GM21825 (cell line): ENCODE data around the gene TMEM132C.

Source experiments
- ATAC-seq: cut with Tn5 transposase; IDR thresholded peaks from one replicate; pipeline ENCODE4 v1.9.1; 2021; ENCODE audit warnings: mild to moderate bottlenecking, moderate library complexity; ENCODE audit not compliant: unreplicated experiment

Gene TMEM132C

DNA sequence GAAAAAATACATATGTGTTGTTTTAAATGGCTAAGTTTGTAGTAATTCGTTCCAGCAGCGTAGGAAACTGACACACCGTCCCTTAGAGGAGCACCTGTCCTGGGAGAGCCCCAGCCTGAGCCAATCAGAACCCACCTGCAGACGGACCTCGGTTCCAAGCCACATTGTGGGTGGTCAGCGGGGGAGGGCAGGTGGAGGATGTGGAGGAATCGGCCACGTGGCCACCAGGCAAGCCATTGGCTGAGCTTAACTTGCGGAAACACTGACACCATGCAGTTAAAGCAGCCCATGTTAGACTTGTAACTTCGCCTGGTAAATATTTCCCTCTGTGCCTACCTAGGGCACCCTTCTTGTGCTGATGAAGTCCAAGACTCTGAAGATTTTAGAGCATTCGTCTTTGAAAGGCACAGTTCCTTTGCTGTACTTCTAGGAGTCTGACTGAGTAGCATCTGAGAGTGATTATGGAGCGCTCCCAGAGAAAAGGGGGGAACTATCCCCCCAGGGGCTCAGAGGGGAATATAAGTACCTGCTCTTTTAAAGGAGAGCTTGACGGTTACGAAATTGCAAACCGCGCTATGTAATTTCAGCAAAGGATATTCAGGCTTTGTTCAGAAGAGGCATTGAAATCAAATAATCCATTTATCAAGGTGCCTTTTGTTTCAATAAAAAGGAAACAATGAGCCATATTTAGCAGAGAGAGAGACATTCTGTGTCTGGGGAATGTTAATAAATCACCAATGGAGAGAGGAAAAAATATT is 135.7 kb downstream of the TMEM132C start:
- ATAC-seq = no peak

DNA sequence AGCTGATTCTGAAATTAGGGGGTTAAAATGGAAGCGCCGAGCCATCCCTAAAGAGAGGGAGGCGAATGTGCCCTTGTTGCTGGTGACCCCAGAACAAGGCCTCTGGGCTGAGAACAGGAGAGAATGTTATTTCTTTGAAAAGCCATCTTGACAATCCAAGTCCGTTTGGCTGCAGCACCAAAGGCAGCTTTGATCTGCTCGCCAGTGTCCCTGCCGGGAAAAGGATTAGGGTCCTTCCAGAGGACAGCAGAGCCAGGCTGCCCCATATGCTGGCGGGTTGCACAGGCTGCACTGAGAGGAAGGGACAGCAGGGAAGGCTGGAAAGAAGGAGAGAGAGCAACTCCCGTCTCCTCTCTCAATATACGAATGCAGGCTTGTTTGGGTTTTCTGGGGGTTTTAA is 141.7 kb downstream of the TMEM132C start:
- no peak for ATAC-seq

DNA sequence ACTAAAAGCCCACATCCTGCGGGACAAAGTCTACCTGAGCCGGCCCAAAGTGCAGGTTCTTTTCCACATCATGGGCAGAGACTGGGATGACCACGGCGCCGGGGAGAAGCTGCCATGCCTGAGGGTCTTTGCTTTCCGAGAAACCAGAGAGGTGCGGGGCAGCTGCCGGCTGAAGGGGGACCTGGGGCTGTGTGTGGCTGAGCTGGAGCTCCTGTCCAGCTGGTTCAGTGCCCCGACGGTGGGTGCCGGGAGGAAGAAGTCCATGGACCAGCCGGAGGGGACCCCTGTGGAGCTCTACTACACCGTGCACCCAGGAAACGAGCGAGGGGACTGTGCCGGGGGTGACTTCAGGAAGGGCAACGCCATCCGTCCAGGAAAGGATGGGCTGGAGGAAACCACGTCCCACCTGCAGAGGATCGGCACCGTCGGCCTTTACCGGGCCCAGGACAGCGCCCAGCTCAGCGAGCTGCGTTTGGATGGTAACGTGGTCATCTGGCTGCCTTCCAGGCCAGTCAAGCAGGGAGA is 148.1 kb downstream of the TMEM132C start:
- no peak for ATAC-seq

DNA sequence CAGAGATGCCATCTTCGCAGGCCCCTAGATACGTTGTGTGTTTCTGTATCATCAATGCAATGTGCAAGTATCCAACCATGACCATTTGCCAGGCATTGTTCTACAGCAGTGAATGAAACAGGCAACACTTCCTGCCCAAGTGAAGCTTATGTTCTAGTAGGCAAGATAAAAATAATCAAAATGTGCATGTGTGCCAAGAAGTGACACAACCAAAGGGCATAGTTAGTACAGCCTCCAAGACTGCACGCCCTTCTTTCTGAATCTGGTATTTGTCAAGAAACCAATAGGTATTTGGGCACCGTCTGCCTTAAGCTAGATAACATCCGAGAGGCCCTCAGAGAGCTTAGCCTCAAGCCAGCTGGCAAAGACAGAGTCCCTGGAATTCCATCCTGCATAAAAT is 152.0 kb downstream of the TMEM132C start:
- no peak for ATAC-seq

DNA sequence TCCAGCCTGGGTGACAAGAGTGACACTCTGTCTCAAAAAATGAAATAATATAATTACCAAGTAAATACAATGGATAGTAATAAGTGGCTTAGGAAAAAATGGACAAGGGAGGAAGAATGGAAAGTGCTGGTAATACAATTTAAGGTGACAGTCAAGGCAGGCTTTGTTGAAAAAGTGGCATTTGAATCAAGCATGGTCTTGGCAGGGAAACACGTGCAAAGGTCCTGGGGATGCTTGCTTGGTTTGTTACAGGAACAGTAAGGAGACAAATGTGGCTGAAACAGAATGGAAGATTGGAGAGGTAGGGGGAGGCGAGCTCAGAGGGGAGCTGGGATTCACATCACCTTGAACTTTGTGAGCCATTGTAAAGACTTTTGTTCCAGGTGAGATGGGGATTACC is 153.2 kb downstream of the TMEM132C start:
- ATAC-seq = no peak

DNA sequence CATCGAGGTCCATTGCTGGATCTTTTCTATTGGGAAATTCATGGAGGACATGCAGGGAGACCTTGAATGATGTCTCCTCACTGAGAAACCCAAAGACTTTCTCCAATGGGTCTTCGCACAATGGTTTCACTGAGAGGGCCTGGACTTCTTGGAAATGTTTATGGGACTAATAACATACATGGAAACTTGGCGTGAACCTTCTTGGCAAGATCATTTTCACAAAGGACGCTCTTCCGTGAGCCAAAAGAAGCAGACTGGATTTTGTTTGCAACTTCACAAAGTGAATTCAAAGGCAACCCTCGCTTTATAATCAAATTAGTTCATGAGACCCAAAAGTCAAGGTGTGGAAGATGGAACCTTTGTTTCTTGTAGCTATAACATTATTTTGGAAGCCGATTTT is 154.4 kb downstream of the TMEM132C start:
- no peak for ATAC-seq

DNA sequence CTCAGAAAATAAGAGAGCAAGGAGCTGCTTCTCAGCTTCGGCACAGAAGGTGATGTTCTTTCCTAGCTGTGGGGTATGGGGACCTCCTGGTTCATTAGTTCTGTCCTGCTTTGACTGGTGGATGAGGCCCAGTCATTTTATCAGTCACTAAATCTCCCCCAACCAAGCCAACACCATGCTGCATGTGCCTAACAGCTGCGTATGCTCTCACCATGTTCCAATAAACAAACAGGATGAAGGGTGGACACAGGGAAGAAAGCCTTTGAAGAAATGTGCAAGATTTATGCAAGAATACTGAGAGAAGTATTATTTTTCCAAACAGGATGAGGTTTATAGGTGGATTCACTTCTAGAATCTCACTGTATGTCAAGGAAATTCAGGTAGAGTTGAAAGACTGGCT is 156.2 kb downstream of the TMEM132C start:
- ATAC-seq = no peak

DNA sequence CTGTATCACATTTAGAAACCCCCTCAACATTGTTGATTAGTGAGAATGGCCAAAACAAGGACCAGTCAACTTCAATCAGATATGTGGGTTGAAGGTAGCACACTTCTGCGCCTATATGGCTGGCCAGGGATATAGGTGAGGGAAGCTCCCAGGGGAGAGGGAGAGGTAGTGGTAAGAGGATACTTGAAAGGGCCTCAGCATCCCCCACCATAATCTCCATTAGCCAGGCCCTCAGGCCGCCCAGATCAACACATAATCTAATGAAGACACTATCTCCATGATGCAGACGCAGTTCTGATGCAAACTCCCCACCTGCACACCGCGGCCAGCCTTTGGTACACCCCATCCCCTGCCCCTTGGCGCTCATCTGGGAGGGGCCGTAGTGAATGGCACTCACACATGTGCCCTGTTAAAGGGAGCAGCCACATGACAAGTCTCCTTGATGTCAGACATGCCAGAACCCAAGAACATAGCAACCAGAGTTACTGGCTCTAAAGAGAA is 158.0 kb downstream of the TMEM132C start:
- ATAC-seq = no peak

DNA sequence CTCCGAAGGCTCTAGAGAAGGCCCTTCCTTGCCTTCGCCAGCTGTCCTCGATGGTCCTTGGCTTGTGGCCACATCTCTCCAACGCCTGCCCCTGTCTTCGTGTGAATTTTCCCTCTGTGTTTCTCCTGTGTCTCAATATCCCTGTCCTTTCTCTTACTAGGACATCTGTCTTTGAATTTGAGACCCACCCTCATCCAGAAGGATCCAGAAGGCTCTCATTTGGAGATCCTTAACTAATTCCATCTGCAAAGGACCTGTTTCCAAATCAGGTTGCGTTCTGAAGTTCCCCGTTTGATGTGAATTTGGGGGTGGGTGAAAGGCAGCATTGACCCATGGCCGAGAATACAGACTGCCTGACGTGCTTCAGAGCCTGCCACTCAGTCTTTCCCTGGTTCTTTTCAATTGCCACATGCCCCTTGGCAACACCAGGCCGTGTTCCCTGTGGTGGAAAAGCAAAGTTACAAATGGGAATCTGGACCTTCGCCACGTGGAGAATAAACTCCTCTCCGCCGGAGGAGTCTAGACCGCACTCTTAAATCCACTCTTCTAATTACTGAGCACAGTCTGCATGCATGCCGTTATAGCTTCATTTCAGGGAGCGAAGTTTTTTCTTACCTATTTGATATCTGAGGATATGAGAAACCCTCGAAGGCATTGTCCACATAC is 158.8 kb downstream of the TMEM132C start:
- no peak for ATAC-seq

DNA sequence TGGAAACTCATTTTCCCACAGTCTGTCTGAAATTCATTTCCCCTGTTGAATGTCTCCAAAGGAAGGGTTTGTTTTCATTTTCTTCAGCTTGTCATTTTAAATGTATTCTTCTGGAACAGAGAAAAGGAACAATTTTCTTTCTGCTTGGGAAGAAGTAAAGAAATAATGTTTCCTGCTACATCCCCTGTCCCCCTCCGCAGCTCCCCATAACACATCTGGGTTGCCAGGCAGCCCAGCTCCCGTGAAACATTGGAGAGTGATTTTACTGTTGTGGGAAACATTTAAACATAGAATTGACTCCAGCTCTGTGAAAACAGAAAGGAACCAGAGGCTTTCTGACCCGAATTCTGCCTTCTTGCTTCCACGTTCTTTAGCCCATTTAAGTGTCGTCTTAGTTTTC is 159.5 kb downstream of the TMEM132C start:
- ATAC-seq = no peak

DNA sequence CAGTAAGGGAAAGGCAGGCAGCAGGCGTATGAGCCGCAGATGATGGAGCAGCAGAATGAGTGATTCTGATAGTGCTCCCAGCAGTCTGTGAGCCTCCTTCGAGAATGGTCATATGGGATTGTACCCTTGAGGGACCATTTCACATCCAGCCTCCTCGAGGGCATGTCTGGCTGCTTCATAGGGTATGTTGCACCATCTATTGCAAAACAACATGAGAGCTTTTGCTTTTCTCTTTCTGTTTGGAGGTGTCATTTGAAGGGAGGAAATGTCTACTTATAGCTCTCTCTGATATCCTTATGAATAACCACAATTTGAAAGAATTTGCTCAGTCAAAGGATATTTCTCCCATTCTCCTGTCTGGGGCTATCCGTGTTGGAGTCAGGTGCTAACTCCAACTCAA is 172.8 kb downstream of the TMEM132C start:
- ATAC-seq = no peak

DNA sequence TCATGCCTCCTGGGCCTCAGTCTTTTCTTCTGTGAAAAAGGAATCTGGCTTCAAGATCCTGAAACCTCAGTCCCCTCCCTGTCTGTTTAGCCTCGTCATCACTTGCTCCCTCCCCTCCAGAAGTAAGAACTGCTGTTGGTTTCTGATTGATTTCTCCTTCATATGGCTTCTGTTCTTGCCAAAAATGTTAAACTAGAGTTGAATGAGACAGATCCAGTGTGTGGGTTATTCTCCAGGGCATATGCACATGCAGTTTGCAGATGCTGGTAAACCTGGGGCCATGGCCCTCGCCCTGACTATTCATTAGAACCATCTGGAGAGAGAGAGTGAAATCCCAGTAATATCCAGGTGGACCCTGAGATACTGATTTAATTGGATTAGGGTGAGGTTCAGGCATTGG is 175.1 kb downstream of the TMEM132C start:
- no peak for ATAC-seq

DNA sequence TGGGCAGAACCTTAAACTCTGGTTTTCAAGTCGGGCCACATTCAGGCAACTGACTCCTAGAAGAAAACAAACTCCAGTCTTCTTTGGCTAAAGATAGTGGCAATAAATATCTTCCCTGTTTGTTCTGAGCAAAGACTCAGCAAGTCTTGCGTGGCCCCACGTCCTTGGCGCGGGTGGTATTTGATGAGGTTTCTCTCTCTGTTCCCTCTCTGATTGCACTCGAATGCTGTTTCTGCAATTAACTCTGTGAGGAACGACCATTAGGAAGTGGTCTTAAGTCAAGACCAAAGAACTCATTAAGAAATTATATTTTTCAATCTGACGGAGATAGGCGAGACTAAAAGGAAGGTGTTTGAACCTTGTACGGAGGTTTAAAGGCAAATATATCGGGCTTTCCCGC is 177.6 kb downstream of the TMEM132C start:
- no peak for ATAC-seq

DNA sequence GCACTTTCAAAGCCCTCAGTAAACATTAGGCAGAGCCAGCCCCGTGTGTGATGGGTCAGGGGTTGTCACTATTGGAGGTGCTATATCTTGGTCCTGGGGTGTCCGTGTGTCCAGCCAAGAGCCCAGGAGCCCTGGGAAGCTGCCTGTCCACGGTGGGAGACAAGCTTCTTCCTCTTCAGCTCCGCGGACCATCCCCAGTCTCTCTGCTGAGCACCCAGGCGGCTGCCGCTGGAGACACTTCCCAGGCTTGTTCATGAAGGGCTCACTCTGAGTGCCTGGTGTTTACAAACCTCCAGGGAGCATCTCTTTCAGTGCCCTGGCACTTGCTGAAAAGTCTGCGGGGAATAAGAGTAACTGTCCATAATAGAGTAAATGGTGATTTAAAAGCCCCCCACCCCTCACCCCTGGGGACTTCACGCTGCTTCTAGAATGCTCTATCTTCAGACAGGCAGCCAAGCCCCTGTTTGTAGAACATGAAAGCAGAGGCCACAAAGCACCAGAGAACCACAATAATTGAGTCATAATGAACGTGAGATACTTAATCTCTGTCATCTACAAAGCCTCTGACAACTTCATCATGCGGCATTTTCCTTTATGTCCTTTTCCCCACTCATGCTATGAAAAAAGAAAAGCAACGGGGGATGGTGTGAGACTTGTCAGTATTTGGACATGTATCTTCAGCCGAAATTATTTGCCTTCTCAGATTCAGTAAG is 178.6 kb downstream of the TMEM132C start:
- ATAC-seq = no peak

DNA sequence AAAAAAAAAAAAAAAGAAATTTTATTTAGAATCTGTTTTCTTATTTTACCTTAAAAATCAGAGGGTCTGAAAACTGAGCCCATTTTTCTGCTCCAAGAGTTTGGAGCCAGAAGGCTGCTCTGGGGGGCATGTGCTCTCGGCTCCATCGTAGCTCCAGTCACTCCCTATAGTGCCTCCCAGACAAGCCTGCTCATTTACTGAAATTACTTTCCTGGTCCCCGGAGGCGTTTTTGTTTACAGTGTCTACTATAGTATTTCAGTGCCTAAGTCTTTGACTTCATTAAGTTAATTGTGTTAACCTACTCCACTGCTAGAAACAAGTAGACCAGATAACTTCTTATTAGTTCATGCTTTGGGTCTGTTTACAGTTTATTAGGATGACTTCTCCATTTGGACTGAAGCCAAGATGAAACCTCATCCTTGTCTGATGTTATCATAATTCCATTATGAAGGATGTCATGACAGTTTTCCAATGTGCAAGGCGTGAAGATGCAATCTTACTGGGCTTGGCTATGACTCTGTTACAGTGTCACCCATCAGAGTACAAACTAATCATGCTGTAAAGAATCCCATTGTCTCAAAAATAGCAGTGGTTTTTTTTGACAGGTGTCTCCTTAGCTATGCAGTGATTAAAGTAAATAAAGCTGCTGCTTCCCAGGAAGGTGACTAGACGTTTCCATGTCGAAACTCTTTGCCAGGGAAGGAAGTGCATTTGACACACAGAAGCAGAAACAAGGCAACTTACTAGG is 182.3 kb downstream of the TMEM132C start:
- ATAC-seq = no peak

DNA sequence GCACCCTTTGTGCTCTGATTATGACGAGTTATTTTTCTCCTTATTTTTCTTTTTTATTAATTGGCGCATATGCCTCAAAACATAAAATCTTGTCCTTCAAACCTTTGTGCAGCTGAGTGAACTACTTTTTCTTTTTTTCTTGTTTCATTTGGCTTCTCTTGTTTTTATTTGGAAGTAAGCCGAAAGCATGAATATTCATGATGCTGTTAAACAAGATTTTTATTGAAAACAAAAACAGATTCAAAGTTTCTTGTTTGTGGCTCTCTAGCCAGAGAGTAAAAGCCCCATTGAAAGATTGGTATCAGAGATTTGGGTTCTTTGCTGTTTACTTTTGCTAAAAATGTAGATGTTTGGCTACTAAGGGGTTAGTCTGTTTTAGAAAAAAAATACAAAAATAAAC is 183.8 kb downstream of the TMEM132C start:
- no peak for ATAC-seq

DNA sequence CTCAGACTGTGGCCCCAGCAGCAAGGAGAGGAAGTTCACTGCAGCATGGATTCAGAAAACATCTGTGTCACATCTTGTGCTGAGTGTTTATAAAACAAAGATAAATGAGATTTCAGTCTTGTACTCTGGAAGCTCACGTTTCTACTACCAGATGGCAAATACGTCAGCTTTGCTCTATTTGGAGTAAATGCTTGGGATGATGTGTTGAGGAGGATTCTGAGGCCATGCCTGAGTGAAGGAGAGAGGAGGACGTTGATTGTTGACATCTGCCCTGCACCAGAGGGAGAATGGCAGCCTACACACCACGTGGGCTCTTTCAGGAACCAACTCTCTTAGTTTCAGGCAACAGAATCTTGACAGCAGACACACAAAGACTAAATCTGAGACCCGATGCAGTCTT is 188.9 kb downstream of the TMEM132C start:
- ATAC-seq = no peak

DNA sequence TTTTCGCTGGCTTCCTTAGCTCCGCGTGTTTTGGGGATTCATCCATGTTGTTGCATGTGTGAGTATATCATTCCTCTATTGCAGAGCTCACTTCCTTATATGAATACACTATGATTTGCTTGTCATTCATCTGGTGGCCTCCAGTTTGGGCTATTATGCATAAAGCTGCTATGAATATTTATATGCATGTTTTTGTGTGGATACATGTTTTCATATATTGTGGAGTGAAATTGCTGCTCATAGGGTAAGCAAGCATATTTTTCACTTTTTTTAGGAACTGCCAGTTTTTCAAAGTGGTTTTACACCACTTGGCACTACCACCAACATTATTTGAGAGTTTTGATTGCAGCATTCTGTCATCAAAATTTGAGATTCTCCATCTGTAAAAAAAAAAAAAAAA is 190.0 kb downstream of the TMEM132C start:
- ATAC-seq = no peak

DNA sequence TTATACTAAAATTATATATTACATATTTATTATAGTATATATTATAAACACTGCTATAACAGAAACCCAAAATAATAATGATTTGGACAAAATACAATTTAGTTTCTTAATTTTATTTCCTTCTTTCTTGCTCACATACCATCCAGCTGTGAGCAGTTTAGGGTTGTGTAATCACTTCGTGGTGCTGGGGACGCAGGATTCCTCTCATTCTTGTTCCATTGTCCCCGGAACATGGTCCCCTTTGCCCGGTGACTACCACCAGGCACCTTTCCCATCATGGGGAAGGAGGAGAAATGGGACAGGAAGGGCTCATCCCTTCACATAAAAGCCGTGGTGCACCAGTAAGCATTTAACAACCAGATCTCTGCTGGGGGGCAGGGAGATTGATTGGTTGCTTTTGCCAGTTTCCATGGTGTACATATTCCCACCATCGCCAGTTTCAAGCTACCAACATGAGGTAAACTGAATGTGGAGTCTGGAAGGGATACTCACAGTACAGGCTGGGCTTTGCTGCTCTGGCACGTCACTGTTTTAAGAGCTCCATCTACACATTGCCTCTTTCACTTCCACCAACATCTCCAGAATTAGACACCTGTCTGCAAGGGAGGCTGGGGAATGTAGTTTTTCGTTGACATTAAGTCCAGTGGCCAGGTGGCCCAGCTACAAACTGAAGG is 191.5 kb downstream of the TMEM132C start:
- ATAC-seq = no peak

DNA sequence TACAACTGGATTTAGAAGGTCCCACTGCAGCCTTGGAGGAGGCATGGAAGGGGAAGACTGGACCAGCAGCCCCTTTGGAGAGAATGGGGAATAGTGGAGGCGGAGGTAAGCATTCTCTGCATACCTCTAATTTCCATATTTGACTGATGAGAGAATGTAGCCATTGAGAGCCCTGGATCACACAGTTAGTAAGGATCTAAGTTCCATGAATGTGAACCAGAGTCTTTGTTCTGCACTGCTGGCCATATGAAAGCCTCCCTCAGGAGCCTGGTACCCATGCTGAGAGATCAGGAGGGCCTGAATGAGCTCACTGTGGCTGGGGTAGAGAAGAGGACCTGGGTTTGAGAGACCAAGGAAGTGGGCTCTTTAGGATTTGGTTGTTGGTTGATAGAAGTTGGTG is 192.1 kb downstream of the TMEM132C start:
- no peak for ATAC-seq
